ENCODE measurements around the gene UBALD2.
"Not testable (repeated sequence)": the region's sequence is repeated elsewhere in the genome, so short reads cannot be mapped to it uniquely, and the experiment has no call there.

The UBALD2 gene

GRCh38 chr17:76278268-76278908, 13.2 kb downstream of the UBALD2 start:
- DNase-seq: no peak

- DNase-seq: peak; percentile 88
These were observed 14.0 kb downstream of the UBALD2 start for GRCh38 chr17:76278952-76279741.

GRCh38 chr17:76279742-76280287, 14.7 kb downstream of the UBALD2 start:
- no peak for DNase-seq

DNA sequence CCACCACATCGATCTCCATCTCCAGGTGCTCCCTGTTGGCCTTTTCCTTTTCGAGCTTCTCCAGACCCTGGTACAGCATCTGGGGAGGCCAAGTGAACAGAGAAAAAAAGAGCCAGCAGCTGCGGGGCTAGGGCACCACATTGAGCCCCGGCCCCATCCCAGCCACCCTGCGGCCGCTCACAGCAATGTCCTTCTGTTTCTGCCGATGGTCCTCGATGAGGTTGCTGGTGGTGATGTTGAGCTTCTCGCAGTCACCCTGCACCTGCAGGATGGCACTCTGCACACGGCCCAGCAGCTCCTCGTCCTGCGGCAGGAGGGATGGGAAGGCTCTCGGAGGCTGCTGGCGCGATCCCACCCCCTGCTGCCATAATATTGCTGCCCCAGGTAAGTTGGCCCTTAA, 15.5 kb downstream of the UBALD2 start:
- no peak for DNase-seq

GRCh38 chr17:76281573-76282371, 16.6 kb downstream of the UBALD2 start:
- no peak for DNase-seq

- DNase-seq: no peak
These were observed 27.4 kb downstream of the UBALD2 start for GRCh38 chr17:76292567-76292966.

DNA sequence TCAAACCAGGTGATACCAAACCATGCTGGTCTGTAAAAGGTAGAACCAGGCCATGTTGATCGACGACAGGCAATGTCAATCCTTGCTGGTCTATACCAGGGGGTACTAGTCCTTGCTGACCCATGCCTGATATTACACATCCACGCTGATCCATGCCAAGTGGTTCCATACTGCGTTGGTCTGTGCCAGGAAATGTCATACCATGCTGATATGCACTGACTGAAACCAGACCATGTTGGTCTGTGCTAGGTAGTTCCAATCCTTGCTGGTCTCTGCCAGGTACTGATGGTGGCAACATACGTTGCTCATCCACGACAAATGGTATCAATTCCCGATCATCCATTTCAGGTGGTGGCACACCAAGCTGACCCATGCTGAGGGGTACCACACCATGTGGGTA, 28.0 kb downstream of the UBALD2 start:
- no peak for DNase-seq

DNA sequence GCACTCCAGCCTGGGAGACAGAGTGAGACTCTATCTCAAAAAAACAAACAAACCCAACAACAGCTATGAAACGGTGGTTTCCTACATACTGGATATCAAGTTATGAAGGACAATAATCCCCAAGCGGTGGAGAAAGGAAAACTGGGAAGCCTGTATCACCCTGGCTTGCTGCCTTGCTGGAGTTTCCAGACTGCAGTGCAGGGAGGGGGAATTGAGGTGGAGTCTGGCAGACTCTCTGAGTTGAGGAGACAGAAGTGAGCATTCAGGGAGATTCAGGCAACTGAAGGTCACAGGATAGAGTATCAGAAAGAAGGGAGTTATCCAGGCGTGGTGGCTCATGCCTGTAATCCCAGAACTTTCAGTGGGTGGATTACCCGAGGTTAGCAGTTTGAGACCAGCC, 31.0 kb downstream of the UBALD2 start:
- DNase-seq: no peak

GRCh38 chr17:76296889-76297288, 31.7 kb downstream of the UBALD2 start:
- no peak for DNase-seq

DNA sequence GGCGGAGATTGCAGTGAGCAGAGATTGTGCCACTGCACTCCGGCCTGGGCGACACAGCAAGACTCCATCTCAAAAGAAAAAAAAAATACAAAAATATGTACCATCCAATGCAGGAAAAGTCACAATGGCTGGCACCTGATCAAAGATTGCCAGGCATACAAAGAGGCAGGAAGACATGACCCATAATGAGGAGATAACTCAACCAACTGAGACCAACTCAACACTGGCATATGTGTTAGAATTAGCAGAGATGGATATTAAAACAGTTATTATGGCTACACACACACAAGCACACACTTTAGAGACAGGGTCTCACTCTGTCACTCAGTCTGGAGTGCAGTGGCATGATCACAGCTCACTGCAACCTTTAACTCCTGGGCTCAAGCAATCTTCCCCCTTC, 32.3 kb downstream of the UBALD2 start:
- DNase-seq: no peak

- DNase-seq: no peak
These were observed 39.3 kb downstream of the UBALD2 start for GRCh38 chr17:76304226-76305134.

- not testable (repeated sequence) for DNase-seq
These were observed 39.9 kb downstream of the UBALD2 start for GRCh38 chr17:76305135-76305454.

DNA sequence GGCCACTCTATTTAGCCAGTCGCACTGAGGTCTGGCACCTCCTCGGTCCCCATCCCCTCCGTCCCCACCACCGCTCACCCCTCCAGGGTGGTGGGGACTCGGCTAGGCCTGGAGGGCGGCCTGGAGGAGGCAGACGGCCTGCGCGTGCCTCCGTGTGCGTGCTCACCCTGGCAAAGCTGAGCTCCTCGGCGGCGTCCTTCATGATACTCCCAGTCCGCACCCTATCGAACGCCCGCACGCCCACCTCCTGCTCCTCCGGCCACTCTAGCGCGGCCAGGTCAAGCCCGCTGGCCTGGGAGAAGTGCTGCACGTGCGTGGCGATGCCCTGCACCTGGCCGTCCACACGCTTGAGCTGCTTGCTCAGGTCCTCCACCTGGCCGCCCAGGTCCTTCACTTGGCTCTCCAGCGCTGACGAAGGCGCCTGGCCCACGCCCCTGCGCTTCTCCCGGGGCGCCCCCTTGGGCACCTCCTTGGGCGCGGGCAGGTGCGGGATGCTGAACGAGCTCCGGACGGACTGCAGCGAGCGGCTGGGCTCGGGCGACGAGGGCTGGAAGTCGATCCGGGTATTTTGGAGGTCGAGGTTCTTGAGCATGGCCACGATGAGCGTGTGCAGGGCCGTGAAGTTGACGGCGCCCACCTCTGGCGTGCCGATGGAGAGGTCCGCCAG, 42.3 kb downstream of the UBALD2 start:
- no peak for DNase-seq

DNA sequence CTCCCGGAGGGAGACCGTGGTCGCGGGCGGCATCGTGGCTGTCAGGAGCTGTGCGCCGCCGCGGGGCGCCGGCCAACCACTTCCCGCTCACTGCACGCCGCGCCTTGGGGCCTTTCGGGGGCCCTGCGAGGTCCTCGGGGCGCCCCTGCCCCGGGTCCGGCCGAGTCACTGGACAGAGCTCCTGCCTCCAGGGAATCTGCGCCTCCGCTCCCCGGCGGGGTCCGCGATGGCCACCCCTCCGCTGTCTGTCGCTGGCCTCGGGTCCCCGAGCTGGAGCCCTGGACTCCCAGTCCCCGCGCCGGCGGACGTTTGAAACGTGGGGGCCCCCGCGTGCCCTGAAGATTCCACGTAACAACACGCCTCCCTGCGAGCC, 42.8 kb downstream of the UBALD2 start, which contains the start of gene QRICH2:
Gene QRICH2 (minus strand): TSS at position 311 of the 373 bp plus-strand sequence. CDS start 278 bp downstream, at position 33.
- no peak for DNase-seq

GRCh38 chr17:76309461-76309860, 44.3 kb downstream of the UBALD2 start:
- DNase-seq: no peak

GRCh38 chr17:76312735-76313134, 47.6 kb downstream of the UBALD2 start:
- DNase-seq: no peak

DNA sequence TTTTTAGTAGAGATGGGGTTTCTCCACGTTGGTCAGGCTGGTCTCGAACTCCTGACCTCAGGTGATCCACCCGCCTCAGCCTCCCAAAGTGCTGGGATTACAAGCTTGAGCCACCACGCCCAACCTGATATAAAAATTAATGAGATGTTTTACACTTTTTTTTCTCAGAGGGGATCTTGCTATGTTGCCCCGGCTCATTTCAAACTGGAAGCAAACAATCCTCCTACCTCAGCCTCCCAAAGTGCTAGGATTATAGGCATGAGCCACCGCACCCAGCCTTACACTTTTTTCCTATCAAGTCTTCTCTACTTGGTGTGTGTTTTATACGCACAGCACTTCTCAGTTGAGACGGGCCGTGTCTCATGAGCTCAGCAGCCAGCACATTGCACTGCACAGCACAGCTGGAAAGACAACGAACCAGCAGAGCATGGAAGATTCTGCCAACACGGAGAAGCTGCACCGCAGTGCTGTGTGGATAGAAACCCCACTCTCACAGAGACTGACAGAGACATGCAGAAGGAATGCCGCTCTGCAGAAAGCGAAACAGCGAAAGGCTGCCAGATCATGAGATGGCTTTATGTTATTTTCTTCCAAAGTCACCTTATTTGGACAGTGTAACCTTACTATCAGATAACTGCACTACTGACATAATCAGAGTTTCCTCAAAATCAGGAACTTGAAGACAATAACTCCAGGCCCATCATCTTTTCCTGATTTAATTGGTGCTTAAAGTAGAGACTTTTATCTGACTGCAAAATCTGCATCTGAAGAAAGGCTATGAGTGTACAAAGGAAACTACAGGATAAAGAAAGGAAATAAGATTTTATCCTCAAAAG, 49.5 kb downstream of the UBALD2 start:
- DNase-seq: no peak

DNA sequence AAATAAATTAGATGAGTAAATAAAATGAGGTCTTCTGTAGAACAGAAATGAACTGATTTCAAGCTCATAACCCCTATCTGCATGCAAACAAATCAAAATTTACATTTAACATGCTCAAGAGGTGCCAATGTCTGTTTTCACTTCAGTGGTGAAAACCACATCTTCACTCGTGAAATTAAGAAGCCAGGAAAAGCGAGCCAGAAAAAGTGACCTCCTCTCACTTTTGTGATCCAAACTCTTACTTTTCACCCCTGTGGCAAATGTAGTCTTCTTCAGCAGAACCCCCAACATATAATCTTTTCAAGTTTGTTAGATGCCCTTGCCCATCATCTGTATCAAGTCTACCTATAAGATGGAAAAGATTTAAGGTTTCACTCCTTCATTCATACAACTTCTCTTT, 52.4 kb downstream of the UBALD2 start:
- DNase-seq: no peak

GRCh38 chr17:76318586-76318985, 53.4 kb downstream of the UBALD2 start:
- no peak for DNase-seq
